ENCODE measurements around the gene SFMBT2.

The SFMBT2 gene

DNA sequence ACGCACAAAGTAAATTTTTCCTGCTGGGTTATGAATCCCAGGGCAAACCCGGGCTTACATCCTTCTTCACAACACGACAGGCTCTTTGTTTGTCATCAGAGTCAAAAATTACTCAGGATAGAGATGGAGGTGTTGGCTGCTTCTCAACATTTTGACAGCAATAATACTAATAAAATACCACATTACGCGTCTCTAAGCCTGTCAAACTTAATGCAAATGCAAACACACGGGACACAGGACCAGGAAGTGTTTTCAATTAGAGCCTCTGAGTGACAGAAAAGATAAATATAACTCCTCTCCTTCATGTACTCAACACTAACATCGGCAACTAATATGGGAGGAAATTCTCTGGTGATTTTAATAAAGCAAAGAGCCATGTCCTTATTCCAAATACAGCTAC lies 128.4 kb downstream of the SFMBT2 start:
- Histone ChIP-seq H3K4me3 (replicated peaks; ENCODE audit: low read depth, low read length) (no peak overlapping the region), H3K27me3 (replicated peaks; ENCODE audit: control insufficient read depth, insufficient read depth, low read length) (no peaks in the 10 kb centered on the region), H3K36me3 (ENCODE audit: control insufficient read depth, insufficient read depth, low read length) (no peaks in the 10 kb centered on the region; the same call in 1 of the 2 replicates)
- TF ChIP-seq, protein P1, sequence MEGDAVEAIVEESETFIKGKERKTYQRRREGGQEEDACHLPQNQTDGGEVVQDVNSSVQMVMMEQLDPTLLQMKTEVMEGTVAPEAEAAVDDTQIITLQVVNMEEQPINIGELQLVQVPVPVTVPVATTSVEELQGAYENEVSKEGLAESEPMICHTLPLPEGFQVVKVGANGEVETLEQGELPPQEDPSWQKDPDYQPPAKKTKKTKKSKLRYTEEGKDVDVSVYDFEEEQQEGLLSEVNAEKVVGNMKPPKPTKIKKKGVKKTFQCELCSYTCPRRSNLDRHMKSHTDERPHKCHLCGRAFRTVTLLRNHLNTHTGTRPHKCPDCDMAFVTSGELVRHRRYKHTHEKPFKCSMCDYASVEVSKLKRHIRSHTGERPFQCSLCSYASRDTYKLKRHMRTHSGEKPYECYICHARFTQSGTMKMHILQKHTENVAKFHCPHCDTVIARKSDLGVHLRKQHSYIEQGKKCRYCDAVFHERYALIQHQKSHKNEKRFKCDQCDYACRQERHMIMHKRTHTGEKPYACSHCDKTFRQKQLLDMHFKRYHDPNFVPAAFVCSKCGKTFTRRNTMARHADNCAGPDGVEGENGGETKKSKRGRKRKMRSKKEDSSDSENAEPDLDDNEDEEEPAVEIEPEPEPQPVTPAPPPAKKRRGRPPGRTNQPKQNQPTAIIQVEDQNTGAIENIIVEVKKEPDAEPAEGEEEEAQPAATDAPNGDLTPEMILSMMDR (IDR thresholded peaks at IDR 0.05; ENCODE audit: insufficient read depth, low read length, poor library complexity, severe bottlenecking) = no peak
- DNase-seq (ENCODE audit: extremely low read depth, insufficient read length) = no peak

DNA sequence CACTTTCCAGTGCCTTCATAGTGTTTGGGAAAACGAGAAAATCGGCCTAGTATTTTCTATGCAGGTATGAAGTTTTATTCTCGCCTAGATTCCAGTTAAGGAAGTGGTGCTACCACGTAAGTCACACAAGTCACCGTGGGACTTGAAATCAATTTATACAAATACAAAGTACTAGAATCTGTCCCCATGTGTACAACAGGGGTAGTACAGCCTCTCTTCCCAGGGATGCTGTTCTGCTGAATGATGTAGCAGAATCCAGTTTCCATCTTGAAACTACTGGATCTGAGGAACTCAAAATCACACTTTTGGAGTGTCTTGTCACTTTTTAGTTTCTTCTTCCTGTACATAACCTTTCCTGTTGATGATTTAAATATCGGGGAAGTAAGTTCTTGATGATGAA lies 129.4 kb downstream of the SFMBT2 start:
- Histone ChIP-seq H3K4me3 (replicated peaks; ENCODE audit: low read depth, low read length) (no peak overlapping the region), H3K36me3 (ENCODE audit: control insufficient read depth, insufficient read depth, low read length) (no peaks in the 10 kb centered on the region; the same call in 1 of the 2 replicates), H3K27me3 (replicated peaks; ENCODE audit: control insufficient read depth, insufficient read depth, low read length) (no peaks in the 10 kb centered on the region)
- no peak for DNase-seq (ENCODE audit: extremely low read depth, insufficient read length)
- TF ChIP-seq, protein P1 (IDR thresholded peaks at IDR 0.05; ENCODE audit: insufficient read depth, low read length, poor library complexity, severe bottlenecking) = no peak

DNA sequence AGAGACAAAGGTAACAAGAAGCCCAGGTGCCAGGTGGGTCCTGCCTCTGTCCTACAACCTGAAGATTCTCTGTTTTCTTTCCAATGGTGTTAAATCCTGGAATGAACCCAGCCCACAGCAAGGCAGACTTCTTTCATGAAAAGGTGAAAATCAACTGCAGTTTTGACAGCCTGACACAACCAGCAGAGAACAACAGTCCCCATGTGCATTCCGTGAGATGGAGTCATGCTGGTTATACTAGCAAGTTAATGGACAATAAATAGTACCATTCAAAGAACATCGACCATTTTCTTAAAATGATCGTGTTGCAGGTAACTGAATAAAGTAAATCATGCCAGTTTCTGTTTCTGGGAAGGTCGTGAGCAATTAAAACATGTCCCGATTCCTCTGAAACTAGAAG lies 131.5 kb downstream of the SFMBT2 start:
- TF ChIP-seq, protein P1 (IDR thresholded peaks at IDR 0.05; ENCODE audit: insufficient read depth, low read length, poor library complexity, severe bottlenecking) = no peak
- DNase-seq (ENCODE audit: extremely low read depth, insufficient read length) = no peak
- H3K27me3 ChIP-seq (replicated peaks; ENCODE audit: control insufficient read depth, insufficient read depth, low read length) = no peaks in the 10 kb centered on the region
- H3K4me3 ChIP-seq (replicated peaks; ENCODE audit: low read depth, low read length) = no peak overlapping the region
- no peaks in the 10 kb centered on the region; the same call in none of the 2 replicates for H3K36me3 ChIP-seq (ENCODE audit: control insufficient read depth, insufficient read depth, low read length)

DNA sequence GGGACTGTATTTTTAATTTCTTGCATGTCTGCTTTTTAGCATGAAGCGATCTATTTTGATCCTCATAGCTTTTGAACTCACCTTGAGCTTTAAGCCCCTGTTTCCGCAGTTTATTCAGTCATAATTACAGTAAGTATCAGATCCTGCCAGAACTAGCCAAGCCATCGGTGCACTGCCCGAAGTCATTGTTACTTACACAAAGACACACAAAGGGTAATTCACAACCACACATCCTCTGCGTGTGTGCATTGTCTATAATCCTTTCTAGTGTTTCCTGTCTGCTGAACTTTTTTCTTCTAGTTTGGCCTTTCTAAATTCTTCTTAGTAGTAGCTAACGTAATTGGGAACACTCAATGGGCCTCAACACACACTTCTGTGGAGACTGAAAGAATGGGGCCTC lies 133.0 kb downstream of the SFMBT2 start:
- TF ChIP-seq, protein P1 (IDR thresholded peaks at IDR 0.05; ENCODE audit: insufficient read depth, low read length, poor library complexity, severe bottlenecking) = no peak
- H3K27me3 ChIP-seq (replicated peaks; ENCODE audit: control insufficient read depth, insufficient read depth, low read length) = no peaks in the 10 kb centered on the region
- H3K4me3 ChIP-seq (replicated peaks; ENCODE audit: low read depth, low read length) = no peak overlapping the region
- H3K36me3 ChIP-seq (ENCODE audit: control insufficient read depth, insufficient read depth, low read length) = no peaks in the 10 kb centered on the region; the same call in none of the 2 replicates
- no peak for DNase-seq (ENCODE audit: extremely low read depth, insufficient read length)

DNA sequence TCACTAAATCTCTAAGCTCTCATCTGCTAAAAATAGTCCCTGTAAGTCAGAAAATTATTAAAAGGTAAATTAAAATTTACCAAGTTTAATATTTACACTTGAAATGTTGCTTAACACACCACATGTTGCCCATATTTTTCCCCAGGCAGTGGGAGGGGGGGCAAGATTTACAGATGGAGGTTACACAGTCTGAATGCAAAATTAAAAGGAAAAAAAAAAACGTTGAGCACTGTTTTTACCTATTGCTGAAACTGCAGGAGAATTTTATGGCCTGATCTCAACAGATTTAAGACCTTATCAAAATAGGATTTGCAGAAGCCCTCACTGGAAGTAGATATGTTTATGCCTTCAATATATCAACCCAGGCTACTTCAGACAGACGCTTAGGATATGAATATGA lies 133.4 kb downstream of the SFMBT2 start:
- no peaks in the 10 kb centered on the region; the same call in none of the 2 replicates for H3K36me3 ChIP-seq (ENCODE audit: control insufficient read depth, insufficient read depth, low read length)
- no peak for DNase-seq (ENCODE audit: extremely low read depth, insufficient read length)
- no peaks in the 10 kb centered on the region for H3K27me3 ChIP-seq (replicated peaks; ENCODE audit: control insufficient read depth, insufficient read depth, low read length)
- no peak overlapping the region for H3K4me3 ChIP-seq (replicated peaks; ENCODE audit: low read depth, low read length)
- TF ChIP-seq, protein P1 (IDR thresholded peaks at IDR 0.05; ENCODE audit: insufficient read depth, low read length, poor library complexity, severe bottlenecking) = no peak

Data from GM06990 (cell line).